ENCODE results near the gene ITGBL1.

ITGBL1 gene

GRCh38 chr13:101634142-101634541 lies 181.7 kb downstream of the ITGBL1 start:
- no peak for DNase-seq

GRCh38 chr13:101639711-101640110 lies 187.2 kb downstream of the ITGBL1 start:
- no peak for DNase-seq

- DNase-seq: no peak
These were observed 188.4 kb downstream of the ITGBL1 start for GRCh38 chr13:101640788-101641400.

- DNase-seq: no peak
These were observed 193.4 kb downstream of the ITGBL1 start for GRCh38 chr13:101645871-101646270.

GRCh38 chr13:101647760-101648159 lies 195.3 kb downstream of the ITGBL1 start:
- DNase-seq: no peak

GRCh38 chr13:101648766-101649487 lies 196.5 kb downstream of the ITGBL1 start:
- DNase-seq: no peak

- no peak for DNase-seq
These were observed 197.1 kb downstream of the ITGBL1 start for GRCh38 chr13:101649488-101650126.

GRCh38 chr13:101654883-101655282 lies 202.4 kb downstream of the ITGBL1 start:
- no peak for DNase-seq

GRCh38 chr13:101655435-101655834 lies 203.0 kb downstream of the ITGBL1 start:
- no peak for DNase-seq

GRCh38 chr13:101660711-101661110 lies 208.2 kb downstream of the ITGBL1 start:
- DNase-seq: no peak

- no peak for DNase-seq
These were observed 209.4 kb downstream of the ITGBL1 start for GRCh38 chr13:101661839-101662238.

- no peak for DNase-seq
These were observed 221.1 kb downstream of the ITGBL1 start for GRCh38 chr13:101673360-101674105.

GRCh38 chr13:101681834-101682233 lies 229.4 kb downstream of the ITGBL1 start:
- DNase-seq: no peak

GRCh38 chr13:101686003-101686402 lies 233.5 kb downstream of the ITGBL1 start:
- no peak for DNase-seq

GRCh38 chr13:101690871-101691270 lies 238.4 kb downstream of the ITGBL1 start:
- no peak for DNase-seq

- no peak for DNase-seq
These were observed 238.9 kb downstream of the ITGBL1 start for GRCh38 chr13:101691341-101691860.

- DNase-seq: no peak
These were observed 243.5 kb downstream of the ITGBL1 start for GRCh38 chr13:101695870-101696516.

GRCh38 chr13:101697745-101698144 lies 245.3 kb downstream of the ITGBL1 start:
- no peak for DNase-seq

GRCh38 chr13:101698400-101698799 lies 245.9 kb downstream of the ITGBL1 start:
- DNase-seq: no peak

GRCh38 chr13:101700598-101700997 lies 248.1 kb downstream of the ITGBL1 start:
- DNase-seq: no peak

- no peak for DNase-seq
These were observed 250.6 kb downstream of the ITGBL1 start for GRCh38 chr13:101703081-101703480.

GRCh38 chr13:101703838-101704237 lies 251.4 kb downstream of the ITGBL1 start:
- no peak for DNase-seq

- DNase-seq: peak; percentile 30
These were observed 254.2 kb downstream of the ITGBL1 start for GRCh38 chr13:101706651-101707050.
